GM20431 (cell line): Measurements from ENCODE around the gene BIRC2.

ENCODE experiments used
- in situ Hi-C: fragments of 300-500 bp; cut with MseI, MboI; formaldehyde crosslinking; loops from one replicate; pipeline ENCODE4 v1.15.0; 2020; ENCODE audit warnings: low sequenced_read_pairs; ENCODE audit not compliant: unreplicated experiment

BIRC2 gene

DNA sequence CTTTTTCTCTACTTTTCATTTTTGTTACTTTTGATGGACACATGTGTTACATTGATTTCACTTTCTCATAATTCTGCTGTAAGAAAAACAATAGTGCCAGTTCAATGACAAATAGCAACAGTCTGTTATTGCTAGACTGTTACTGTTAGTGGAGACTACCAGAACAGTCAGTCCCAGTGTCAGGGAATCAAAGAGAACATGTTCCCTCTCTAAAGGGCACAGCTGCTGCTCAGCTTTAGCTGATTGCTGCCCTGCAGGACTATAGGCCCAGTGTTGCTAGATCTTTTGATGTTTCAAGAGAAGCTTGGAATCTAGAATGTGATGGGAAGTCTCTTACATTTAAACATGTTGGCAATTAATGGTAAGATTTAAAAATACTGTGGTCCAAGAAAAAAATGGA is 26.3 kb upstream of the BIRC2 start:
- in situ Hi-C loops: no loop called here

DNA sequence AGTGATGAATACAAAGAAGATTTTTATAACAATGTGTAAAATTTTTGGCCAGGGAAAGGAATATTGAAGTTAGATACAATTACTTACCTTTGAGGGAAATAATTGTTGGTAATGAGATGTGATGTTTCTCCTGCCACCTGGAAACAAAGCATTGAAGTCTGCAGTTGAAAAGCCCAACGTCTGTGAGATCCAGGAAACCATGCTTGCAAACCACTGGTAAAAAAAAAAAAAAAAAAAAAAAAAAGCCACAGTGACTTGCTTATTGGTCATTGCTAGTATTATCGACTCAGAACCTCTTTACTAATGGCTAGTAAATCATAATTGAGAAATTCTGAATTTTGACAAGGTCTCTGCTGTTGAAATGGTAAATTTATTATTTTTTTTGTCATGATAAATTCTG is 24.5 kb upstream of the BIRC2 start:
- in situ Hi-C loops: no loop called here

DNA sequence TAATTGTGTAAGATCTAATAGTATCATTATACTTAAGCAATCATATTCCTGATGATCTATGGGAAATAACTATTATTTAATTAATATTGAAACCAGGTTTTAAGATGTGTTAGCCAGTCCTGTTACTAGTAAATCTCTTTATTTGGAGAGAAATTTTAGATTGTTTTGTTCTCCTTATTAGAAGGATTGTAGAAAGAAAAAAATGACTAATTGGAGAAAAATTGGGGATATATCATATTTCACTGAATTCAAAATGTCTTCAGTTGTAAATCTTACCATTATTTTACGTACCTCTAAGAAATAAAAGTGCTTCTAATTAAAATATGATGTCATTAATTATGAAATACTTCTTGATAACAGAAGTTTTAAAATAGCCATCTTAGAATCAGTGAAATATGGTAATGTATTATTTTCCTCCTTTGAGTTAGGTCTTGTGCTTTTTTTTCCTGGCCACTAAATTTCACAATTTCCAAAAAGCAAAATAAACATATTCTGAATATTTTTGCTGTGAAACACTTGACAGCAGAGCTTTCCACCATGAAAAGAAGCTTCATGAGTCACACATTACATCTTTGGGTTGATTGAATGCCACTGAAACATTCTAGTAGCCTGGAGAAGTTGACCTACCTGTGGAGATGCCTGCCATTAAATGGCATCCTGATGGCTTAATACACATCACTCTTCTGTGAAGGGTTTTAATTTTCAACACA is 23.3 kb upstream of the BIRC2 start:
- in situ Hi-C loops: no loop called here

DNA sequence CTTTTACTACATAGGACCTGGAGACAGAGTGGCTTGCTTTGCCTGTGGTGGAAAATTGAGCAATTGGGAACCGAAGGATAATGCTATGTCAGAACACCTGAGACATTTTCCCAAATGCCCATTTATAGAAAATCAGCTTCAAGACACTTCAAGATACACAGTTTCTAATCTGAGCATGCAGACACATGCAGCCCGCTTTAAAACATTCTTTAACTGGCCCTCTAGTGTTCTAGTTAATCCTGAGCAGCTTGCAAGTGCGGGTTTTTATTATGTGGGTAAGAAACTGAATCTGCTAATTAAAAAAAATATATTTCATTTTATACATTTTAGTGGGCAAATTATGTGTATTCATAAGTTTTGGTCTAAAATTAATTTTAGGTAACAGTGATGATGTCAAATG is 21.9 kb upstream of the BIRC2 start:
- in situ Hi-C loops: loop anchor here (25.0 kb wide), 1 partner anchor 287 kb away; no protein-coding TSS in a partner anchor

DNA sequence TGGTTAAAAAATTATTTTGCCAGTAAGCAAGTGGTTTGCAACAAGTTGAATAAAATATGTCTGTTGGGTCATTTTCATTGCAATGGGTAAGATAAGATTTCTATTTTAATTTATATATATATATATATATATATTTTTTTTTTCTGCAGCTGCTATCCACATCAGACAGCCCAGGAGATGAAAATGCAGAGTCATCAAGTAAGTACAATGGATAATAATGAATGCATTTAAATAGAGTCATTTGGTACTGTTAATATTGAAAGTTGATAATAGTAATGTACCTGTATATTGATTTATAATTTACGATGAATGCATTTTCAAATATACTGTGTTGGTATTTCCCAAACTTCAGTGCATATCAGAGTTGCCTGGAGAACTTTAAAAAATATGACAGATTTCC is 18.3 kb upstream of the BIRC2 start:
- in situ Hi-C loops: loop anchor here (25.0 kb wide), 1 partner anchor 284 kb away; no protein-coding TSS in a partner anchor

DNA sequence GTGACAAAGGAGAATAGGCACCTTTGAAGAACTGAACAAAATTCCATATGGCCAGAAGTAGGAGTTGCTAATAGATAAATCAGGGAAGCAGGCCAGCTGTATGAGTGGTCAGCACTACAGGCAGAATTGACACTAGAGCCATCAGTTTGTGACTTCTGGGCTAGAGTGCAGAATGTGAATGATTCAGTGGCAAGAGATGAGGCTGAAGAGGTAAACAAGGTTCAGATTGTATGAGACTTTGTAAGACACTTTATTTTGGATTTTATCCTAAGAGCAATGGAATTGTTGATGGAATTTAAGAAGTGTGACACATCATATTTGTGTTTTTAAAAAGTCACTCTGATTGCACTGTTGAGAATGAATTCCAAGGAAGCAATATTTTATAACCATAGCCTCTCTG is 16.8 kb upstream of the BIRC2 start:
- in situ Hi-C loops: loop anchor here (25.0 kb wide), 1 partner anchor 282 kb away; no protein-coding TSS in a partner anchor

DNA sequence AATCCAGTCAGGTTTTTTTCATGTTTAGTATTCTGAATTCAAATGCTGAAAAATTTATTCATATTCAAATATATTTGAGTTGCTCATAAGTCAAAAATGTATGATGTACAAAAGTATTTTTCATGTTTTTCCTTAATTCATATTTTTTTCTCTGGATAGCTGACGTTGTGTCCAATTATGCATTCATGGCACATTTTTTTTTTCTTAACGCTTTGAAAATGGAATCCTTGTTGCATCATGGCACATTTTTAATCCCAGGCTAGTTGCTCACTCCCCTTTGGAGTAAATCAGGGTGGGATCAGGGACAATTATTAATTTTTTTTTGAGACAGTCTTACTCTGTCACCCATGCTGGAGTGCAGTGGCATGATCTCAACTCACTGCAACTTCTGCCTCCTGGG is 15.7 kb upstream of the BIRC2 start:
- in situ Hi-C loops: loop anchor here (25.0 kb wide), 1 partner anchor 281 kb away; no protein-coding TSS in a partner anchor

DNA sequence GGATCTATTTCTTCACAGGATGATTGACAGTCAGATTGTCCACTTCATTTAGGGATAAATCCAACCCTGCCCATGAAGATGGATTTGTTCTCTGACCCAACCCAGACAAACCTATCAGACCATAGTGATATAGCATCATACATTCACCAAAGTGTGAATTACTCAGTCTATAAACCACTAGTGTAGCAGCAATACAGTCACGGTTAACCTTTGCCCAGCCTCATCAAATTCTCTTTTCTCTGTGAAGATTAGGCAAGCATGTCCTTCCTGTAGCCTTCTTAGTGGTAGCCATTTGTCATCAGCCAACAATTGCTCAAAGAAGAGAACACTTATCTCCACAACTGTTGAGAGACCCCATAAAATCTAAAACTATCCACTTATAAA is 14.4 kb upstream of the BIRC2 start:
- in situ Hi-C loops: loop anchor here (25.0 kb wide), 1 partner anchor 280 kb away; no protein-coding TSS in a partner anchor

DNA sequence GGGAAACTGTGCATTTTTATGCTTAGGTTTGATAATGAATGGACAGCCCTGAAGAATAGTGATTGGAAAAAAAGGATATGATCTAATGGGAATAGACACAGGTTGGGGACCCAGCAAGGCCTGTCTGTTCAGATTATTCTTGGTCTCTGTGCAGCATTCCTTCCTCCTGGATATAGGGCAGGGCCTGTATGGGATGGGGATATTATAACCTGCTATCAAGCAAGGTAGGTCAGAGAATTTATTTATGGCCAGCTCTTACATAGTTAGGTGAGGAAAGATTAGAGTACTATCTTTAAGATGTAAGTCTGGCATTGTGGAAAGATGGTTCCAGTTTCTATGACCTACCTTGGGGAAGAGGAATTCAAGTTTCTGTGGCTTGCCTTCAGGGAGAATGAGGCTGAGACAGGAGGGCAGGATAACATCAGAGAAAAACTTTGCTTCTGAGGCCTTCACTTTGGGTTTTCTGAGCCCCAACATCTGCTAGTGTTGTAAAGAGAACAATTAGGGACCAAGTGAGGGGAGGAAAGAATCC is 8.5 kb upstream of the BIRC2 start:
- in situ Hi-C loops: loop anchor here (25.0 kb wide), 1 partner anchor 274 kb away; no protein-coding TSS in a partner anchor

DNA sequence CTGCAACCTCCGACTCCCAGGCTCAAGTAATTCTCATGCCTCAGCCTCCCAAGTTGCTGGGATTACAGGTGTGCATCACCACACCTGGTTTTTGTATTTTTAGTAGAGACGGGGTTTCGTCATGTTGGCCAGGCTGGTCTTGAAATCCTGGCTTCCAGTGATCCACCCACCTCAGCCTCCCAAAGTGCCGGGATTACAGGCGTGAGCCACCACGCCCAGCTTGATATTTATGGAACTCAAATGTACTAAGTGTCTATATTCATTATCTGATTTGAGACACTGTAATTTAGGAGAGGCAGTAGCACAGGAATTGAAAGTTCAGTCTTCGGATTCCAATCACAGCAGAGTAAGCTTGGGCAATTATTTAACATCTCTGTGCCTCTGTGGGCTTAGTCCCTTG is 5.7 kb upstream of the BIRC2 start:
- in situ Hi-C loops: loop anchor here (25.0 kb wide), 1 partner anchor 271 kb away; no protein-coding TSS in a partner anchor

DNA sequence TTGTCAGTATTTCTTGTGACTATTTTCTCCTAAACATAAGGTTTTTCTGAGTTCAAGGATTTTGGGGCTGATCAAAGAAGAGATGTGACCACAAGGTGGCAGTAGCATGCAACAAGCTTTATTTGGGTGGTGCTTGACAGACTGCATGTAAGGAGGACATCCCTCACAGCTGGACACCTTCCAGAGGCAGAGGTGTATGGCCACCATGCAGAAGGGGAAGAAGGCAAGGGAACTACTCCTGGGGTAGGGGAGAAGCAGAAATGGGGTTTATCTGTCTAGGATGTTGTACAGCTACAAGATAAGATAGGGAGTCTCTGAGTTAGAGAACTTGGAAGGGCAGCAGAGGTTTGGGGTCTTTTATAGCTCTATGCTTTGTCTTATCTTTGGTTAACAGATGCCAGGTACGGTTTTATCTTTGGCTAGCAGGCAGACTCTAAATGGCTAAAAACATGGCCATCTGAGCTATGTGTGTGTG is 5.1 kb upstream of the BIRC2 start:
- in situ Hi-C loops: loop anchor here (25.0 kb wide), 1 partner anchor 270 kb away; no protein-coding TSS in a partner anchor

DNA sequence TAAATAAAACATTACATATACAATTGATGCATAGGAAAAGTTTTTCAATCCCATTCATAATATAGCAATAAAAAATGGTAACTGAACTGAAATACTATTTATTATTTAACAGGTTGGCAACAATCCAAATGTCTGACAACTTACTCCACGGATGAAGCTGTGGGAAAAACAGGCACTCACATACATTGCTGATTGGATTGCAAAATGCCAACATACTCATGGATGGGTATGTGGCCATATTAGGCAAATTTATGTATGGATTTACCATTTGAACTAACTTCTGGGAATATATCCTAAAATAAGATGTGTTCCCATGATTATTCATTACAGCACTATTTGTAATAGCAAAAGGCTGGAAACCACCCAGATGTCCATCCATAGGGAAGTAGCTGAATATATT is 3.2 kb upstream of the BIRC2 start:
- in situ Hi-C loops: loop anchor here (25.0 kb wide), 1 partner anchor 268 kb away; no protein-coding TSS in a partner anchor

DNA sequence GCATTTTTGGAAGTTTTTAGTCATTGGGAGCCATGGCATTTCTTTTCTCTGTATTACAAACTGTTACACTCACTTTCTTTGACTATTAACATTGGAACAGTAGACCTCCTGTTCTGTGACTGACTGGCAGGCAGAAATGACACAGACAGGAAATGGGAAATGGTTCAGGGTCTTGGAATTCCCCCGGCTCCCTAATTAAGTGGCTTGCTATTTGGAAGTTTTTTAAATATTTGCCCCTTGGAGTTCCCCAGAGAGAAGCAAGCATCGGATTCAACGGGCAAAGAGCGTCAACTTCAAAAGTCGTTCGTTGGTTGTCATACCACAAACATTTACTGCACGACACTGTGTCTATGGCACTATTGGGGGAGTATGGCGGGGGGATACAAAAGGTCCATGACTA is 1.1 kb upstream of the BIRC2 start:
- in situ Hi-C loops: loop anchor here (25.0 kb wide), 1 partner anchor 266 kb away; no protein-coding TSS in a partner anchor

DNA sequence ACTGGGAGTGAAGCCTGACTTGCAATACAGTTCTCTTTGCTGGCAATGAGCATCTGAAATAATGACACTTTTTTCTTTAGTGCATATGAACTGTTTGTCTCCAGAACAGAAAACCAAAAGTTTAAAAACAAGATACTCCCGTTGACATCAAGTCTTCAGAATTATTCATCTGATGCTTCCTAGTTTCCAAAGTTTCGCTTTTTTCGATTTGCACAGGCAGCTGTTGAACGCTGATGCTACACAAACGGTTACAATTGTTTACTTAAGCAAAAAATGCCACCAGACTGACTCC is 612 bp upstream of the BIRC2 start:
- in situ Hi-C loops: loop anchor here (25.0 kb wide), 1 partner anchor 266 kb away; no protein-coding TSS in a partner anchor

DNA sequence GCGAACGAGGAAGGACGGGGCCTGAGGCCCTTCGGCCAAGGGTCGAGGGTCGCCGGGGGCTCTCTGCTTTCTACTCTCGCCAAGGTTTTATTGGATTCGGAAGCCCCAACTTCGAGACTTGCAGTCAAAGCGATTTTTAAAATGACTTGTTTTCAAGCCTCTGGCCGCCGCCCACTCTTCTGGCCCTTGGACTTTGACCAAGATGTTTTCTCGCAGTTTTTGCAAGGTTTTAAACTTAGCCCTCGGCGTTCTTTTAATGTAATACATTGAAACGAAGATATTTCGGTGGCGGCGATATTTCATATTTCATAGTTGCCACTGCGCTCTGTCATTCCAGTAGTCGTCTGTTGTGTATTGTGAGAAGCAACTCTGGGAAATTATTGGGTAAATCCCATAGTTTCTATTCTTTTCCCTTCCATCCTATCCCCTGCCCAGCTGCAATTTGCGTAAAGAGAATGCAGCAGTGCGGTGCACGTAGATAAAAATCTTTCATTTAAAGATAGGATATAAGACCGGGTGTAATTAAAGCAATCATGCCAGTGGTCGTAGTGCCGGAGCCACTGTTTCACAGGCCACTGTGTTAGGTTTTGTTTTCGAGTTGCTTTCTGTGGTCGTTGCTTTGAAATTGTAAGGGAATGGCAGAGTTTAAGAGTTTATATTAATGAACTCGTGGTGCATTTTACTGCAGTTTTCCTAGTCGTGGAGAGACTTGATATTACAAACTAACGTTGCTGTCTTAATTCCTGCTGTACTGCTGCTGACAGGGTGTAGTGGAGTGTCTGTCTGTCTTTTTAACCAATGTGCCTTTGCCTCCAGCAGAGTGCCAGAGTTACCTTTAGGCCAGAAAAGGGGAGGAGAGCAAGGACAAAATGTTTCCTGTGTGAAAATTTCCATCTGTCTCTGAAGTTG is 702 bp downstream of the BIRC2 start:
- in situ Hi-C loops: loop anchor here (25.0 kb wide), 1 partner anchor 265 kb away; no protein-coding TSS in a partner anchor

DNA sequence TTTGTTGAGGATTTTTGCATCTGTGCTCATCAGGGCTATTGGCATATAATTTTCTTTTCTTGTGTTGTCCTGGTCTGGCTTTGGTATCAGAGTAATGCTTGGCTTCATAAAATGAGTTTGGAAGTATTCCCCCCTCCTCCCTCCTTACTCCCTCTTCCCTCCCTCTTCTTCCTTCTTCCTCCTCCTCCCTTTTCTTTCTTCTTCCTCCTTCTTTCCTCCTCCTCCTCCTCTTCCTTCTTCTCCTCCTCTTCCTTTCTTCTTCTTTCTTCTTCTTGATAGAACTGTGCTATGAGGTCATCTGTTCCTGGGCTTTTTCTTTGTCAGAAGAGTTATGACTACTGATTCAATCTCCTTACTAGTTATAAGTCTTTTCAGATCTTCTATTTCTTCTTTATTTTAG is 10.1 kb downstream of the BIRC2 start:
- in situ Hi-C loops: no loop called here

DNA sequence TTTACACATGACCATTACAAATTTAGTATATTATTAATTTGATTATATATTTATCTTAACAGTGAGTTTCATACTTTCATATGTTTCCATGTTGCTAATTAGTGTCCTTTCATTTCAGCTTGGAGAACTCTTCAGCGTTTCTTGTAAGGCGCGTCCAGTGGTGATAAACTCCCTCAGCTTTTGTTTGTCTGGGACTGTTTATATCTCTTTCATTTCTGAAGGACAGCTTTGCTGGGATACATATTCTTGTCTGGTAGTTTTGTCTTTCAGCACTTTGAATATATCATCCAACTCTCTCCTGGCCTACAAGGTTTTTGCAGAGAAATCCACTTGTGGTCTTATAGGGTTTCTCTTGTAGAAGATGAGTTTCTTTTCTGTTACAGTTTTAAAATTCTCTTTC is 12.4 kb downstream of the BIRC2 start:
- in situ Hi-C loops: no loop called here

DNA sequence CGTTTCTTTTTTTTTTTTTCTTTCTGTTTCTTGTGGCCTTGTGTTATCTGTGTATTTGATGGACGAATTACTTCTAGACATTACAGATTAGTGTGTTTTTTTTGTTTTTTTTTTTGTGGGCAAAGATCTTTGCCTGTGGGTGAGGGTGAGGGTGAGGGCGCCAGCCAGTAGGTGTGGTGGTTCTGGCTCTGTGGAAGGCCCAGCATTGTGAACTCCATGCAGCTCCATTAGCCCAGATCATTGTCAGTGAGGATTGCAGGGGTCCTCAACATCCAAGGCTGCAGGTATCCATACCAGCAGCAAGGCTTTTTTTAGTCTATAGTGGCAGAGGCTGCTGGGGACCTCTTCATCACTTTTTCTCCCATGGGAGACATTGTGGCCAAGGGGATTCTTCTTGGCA is 13.7 kb downstream of the BIRC2 start:
- in situ Hi-C loops: no loop called here

DNA sequence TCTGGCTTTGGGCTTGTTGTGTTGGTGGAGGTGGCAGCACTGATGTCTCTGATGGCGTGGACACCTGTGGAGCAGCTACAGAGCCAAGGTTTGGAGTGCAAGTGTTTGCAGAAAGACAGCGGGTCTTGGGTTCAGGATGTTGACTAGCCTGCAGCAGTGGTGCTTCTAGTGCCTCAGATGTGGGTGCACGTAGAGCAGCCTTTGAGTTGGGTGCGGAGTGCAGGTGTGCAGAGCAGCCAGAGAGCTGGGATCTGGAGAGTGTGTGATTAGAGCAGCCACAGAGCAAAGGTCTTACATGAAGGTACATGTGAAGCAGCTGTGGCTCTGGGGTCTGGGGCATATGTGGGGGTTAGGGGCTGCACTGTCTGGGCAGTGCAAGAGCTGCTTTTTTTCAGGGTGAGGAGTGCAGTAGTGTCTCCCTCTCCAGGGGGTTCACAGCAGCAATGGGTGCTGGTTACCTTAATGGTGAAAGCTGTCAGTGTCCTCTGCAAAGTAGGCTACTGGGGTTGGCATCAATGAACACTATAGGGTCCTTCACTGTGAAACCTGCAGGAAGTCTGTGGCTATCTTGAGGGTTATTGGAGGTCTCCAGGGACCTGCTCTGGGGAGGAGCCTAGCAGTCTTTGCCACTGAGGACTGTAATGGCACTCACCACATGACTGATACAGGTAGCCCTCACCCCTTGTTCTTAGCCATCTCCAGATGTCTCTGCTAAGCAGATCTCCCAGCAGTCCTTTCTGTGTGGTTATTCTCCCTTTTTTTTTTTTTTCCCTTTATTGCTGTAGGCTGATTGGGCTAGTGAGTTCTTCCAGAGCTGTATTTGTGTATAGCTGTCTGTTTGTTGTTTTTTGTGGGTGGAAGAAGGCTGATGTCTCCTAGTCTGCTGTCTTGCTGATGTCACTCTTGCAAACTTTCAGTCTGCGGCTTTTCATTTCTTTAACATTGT is 14.3 kb downstream of the BIRC2 start:
- in situ Hi-C loops: no loop called here
